Natural killer cell (primary cell): ENCODE results near the gene DLL4. TPM values are rescaled to one million over a fixed set of nuclear protein-coding genes. Genes with fewer than 3 reads are reported as not detected.

Source experiments
- ATAC-seq, 3 donors: fragments of 150-1000 bp in 2 of 3; fragments of 200-7000 bp in 1 of 3; cut with Tn5 transposase; 1 replicate in 1 of 3; 2 replicates in 2 of 3; pipeline ENCODE4 v1.10.0; 2021; ENCODE audit warnings: mild to moderate bottlenecking in 2 of 3, moderate library complexity in 2 of 3
- DNase-seq, 2 donors: peaks; one replicate each; pipeline versions ENCODE4 v3.0.0 to v3.0.0-alpha.2; 2013 to 2021; ENCODE audit warnings: mixed read lengths in 1 of 2
- H3K27ac ChIP-seq: one replicate; pipeline ENCODE4 v1.5.1; 2013; ENCODE audit warnings: mild to moderate bottlenecking, low read length
- H3K27me3 ChIP-seq: one replicate; pipeline ENCODE4 v1.6.1; 2013; ENCODE audit warnings: low read length; ENCODE audit not compliant: control insufficient read depth, insufficient read depth
- H3K36me3 ChIP-seq: one replicate; pipeline ENCODE4 v1.6.1; 2013; ENCODE audit warnings: low read length; ENCODE audit not compliant: control insufficient read depth, insufficient read depth
- H3K4me1 ChIP-seq: one replicate; pipeline ENCODE4 v1.6.1; 2013; ENCODE audit warnings: low read length; ENCODE audit not compliant: control insufficient read depth, insufficient read depth
- H3K4me3 ChIP-seq: one replicate; pipeline ENCODE4 v1.5.1; 2013; ENCODE audit warnings: low read length
- H3K9me3 ChIP-seq: one replicate; pipeline ENCODE4 v1.6.1; 2013; ENCODE audit warnings: low read length; ENCODE audit not compliant: control insufficient read depth, insufficient read depth
- H3K27ac Mint-ChIP-seq, 2 donors: one replicate each; pipeline ENCODE4 v1.8.0; 2022; ENCODE audit warnings: mild to moderate bottlenecking in 2 of 2, mixed read lengths in 2 of 2, moderate library complexity in 1 of 2
- H3K27me3 Mint-ChIP-seq, 2 donors: one replicate each; pipeline ENCODE4 v1.8.0; 2022; ENCODE audit warnings: low read depth in 2 of 2, mixed read lengths in 2 of 2
- H3K36me3 Mint-ChIP-seq: one replicate; pipeline ENCODE4 v1.8.0; 2022; ENCODE audit warnings: mixed read lengths
- H3K4me1 Mint-ChIP-seq, 2 donors: one replicate each; pipeline ENCODE4 v1.8.0; 2022; ENCODE audit warnings: mixed read lengths in 2 of 2
- H3K4me3 Mint-ChIP-seq: one replicate; pipeline ENCODE4 v1.8.0; 2022; ENCODE audit warnings: mild to moderate bottlenecking, moderate library complexity, mixed read lengths
- H3K9me3 Mint-ChIP-seq, 2 donors: one replicate each; pipeline ENCODE4 v1.8.0; 2022; ENCODE audit warnings: mixed read lengths in 2 of 2
- CTCF ChIP-seq: fragments of 200-600 bp; IDR thresholded peaks from one replicate; pipeline ENCODE4 v1.8.0; 2022; ENCODE audit warnings: antibody characterized with exemption
- WGBS: methylation state at CpG from one replicate; pipeline ENCODE4 v1.1.7; 2013; ENCODE audit warnings: missing lambda C conversion rate; ENCODE audit not compliant: insufficient coverage; 5-methylcytosine and 5-hydroxymethylcytosine counted together
- intact Hi-C: fragments of 100-400 bp; cut with micrococcal nuclease; formaldehyde crosslinking; loops from one replicate; pipeline ENCODE4 v1.14.2; 2022
- total RNA-seq, 4 donors: library from RNA; stranded (reverse); fragments of 120-200 nt in 1 of 4; gene quantifications; one replicate each; pipeline versions ENCODE4 v1.2.3 to v1.2.4, GENCODE V29; 2013 to 2022

The DLL4 gene
- total RNA-seq, 3 donors from 2014 or later (not counting 1 experiment from before 2014, with no cell fraction given): 0.10 to 0.16 TPM; not detected in 1

GRCh38 chr15:40886586-40886985 lies 42.6 kb upstream of the DLL4 start:
- Histone ChIP-seq H3K27ac (no peak overlapping the region), H3K27me3 (peaks cover 7% of the 10 kb centered on the region), H3K9me3 (no peaks in the 10 kb centered on the region), H3K4me3 (no peak overlapping the region), H3K36me3 (no peaks in the 10 kb centered on the region), H3K4me1 (peaks cover 25% of the 10 kb centered on the region)
- no peak for TF ChIP-seq CTCF
- Mint-ChIP-seq H3K27ac (no peak overlapping the region), H3K4me3 (no peak overlapping the region), H3K9me3 (no peaks in the 10 kb centered on the region), H3K27me3 (peaks cover 12 to 13% of the 10 kb centered on the region in 2 donors), H3K36me3 (no peaks in the 10 kb centered on the region), H3K4me1 (peaks cover 13 to 15% of the 10 kb centered on the region in 2 donors)
- ATAC-seq: no peak
- intact Hi-C loops: no loop called here
- DNase-seq: no peak
- 100% methylated on average over 1 of the region's 1 CpG for WGBS

GRCh38 chr15:40889112-40889511 lies 40.0 kb upstream of the DLL4 start:
- DNase-seq (no peak), ATAC-seq (no peak)
- H3K4me3 ChIP-seq: no peak overlapping the region
- no peaks in the 10 kb centered on the region for H3K9me3 ChIP-seq
- intact Hi-C loops: no loop called here
- H3K4me1 ChIP-seq: peaks cover 31% of the 10 kb centered on the region
- no peak for TF ChIP-seq CTCF
- H3K27me3 Mint-ChIP-seq: peaks cover 9 to 12% of the 10 kb centered on the region in 2 donors
- H3K4me1 Mint-ChIP-seq: peaks cover 26 to 30% of the 10 kb centered on the region in 2 donors
- no peaks in the 10 kb centered on the region for H3K36me3 ChIP-seq
- no peaks in the 10 kb centered on the region for H3K9me3 Mint-ChIP-seq
- H3K27me3 ChIP-seq: no peaks in the 10 kb centered on the region
- no peak overlapping the region for H3K27ac ChIP-seq
- H3K27ac Mint-ChIP-seq: no peak overlapping the region
- no peak overlapping the region for H3K4me3 Mint-ChIP-seq
- H3K36me3 Mint-ChIP-seq: no peaks in the 10 kb centered on the region

GRCh38 chr15:40891138-40891537 lies 38.0 kb upstream of the DLL4 start:
- no peak for TF ChIP-seq CTCF
- Mint-ChIP-seq H3K36me3 (no peaks in the 10 kb centered on the region), H3K9me3 (no peaks in the 10 kb centered on the region), H3K4me1 (peaks cover 34 to 36% of the 10 kb centered on the region in 2 donors), H3K27me3 (peaks cover 0 to 5% of the 10 kb centered on the region in 2 donors), H3K4me3 (no peak overlapping the region), H3K27ac (no peak overlapping the region)
- no peak for ATAC-seq
- Histone ChIP-seq H3K4me3 (no peak overlapping the region), H3K27ac (no peak overlapping the region), H3K36me3 (peaks cover 5% of the 10 kb centered on the region), H3K9me3 (no peaks in the 10 kb centered on the region), H3K4me1 (peaks cover 29% of the 10 kb centered on the region), H3K27me3 (no peaks in the 10 kb centered on the region)
- intact Hi-C loops: loop anchor here (5.0 to 10.0 kb wide), 2 partner anchors 214 to 326 kb away; partner anchors contain the start of genes CCDC32 and RPUSD2
- 91% methylated on average over 5 of the region's 5 CpGs for WGBS
- no peak for DNase-seq

GRCh38 chr15:40891810-40892446 lies 37.2 kb upstream of the DLL4 start:
- no peak overlapping the region for H3K4me3 ChIP-seq
- WGBS: 15% methylated on average over 3 of the region's 4 CpGs
- peaks cover 30% of the 10 kb centered on the region for H3K4me1 ChIP-seq
- H3K27ac ChIP-seq: no peak overlapping the region
- TF ChIP-seq CTCF: peak; percentile 53
- Mint-ChIP-seq H3K4me1 (peaks cover 37% of the 10 kb centered on the region in 2 donors), H3K9me3 (no peaks in the 10 kb centered on the region), H3K4me3 (peak overlapping the region; percentile 62), H3K36me3 (no peaks in the 10 kb centered on the region), H3K27me3 (peaks cover 0 to 5% of the 10 kb centered on the region in 2 donors), H3K27ac (peak overlapping the region in 1 of 2 donors; percentile 98)
- H3K27me3 ChIP-seq: no peaks in the 10 kb centered on the region
- intact Hi-C loops: loop anchor here (5.0 to 10.0 kb wide), 2 partner anchors 215 to 327 kb away; partner anchors contain the start of genes CCDC32 and RPUSD2
- DNase-seq (peak in 1 of 2 donors; percentile 59), ATAC-seq (no peak)
- peaks cover 10% of the 10 kb centered on the region for H3K36me3 ChIP-seq
- H3K9me3 ChIP-seq: no peaks in the 10 kb centered on the region
